Activated CD4-positive, alpha-beta T cell treated with anti-CD3 and anti-CD28 coated beads for 4 hours (primary cell): ENCODE measurements around the gene TPX2.
"Not testable (repeated sequence)": the region's sequence is repeated elsewhere in the genome, so short reads cannot be mapped to it uniquely, and the experiment has no call there.

Source experiments
- DNase-seq, 2 donors: peaks; one replicate each; pipeline ENCODE4 v3.0.0-alpha.2; 2020

The TPX2 gene

DNA sequence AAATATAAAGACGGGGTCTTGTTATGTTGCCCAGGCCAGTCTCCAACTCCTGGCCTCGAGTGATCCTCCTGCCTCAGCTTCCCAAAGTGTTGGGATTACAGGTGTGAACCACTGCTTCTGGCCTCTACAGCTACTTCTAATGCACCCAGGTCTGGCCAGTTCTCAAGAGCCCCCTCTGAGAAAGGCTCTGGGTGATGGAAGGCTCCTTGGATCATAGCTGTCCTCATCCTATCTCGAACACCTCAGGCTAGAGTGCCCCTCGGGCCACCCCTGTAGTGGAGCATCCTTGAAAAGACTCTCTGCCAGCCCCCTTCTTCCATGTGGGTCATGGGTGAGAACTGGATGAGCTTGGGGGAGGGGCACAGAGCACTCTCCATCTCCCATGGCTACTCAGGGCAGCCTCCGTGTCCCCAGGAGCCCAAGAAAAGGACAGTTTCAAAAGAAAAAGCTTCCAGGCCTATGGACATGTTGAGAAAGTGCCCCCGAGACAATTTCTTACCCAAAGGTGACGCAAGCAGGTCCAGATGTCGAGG, 79.4 kb downstream of the TPX2 start:
- DNase-seq: no peak

DNA sequence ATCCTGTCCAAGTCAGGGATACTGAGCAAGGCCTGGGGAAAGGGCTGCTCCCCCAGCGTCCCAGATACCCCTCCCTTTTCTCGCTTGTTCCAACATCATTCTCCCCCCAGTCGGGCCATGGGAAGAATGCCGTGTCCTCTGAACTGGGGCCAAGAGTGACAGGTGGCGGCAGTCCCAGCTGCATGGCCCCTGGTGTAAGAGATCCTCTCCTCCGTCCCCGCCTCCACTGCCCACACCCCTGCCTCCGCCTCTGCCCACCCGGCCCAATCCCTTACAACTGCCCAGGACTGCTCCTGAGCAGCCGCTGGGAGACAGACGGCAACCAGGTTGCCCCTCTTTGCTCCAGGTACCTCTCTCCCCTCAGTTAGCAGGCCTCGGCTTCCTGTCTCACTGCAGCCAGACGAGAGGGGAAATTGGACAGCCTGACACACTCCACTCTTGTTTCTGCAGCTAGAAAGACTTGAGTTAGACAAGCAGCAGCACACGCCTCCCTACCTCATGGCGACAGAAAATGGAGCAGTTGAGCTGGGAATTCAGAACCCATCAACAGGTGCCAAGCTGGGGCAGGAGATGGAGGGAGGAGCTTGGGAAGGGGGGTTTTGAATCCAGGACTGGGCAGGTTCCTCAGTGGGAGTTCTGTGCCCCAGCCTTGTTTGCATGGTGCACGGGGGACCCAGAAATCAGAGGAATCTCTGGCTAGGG, 80.1 kb downstream of the TPX2 start, which contains the start of gene MYLK2:
Gene MYLK2, plus strand, starts transcription at position 274 of the 702 bp plus-strand sequence. Its CDS starts 225 bp downstream, at position 499.
- no peak for DNase-seq

DNA sequence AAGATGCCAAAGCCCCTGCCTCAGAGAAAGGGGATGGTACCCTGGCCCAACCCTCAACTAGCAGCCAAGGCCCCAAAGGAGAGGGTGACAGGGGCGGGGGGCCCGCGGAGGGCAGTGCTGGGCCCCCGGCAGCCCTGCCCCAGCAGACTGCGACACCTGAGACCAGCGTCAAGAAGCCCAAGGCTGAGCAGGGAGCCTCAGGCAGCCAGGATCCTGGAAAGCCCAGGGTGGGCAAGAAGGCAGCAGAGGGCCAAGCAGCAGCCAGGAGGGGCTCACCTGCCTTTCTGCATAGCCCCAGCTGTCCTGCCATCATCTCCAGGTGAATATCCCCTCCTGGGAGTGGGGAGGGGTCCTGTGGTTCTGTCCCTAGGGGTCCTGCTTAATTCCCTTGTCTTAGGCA, 81.1 kb downstream of the TPX2 start:
- no peak for DNase-seq

DNA sequence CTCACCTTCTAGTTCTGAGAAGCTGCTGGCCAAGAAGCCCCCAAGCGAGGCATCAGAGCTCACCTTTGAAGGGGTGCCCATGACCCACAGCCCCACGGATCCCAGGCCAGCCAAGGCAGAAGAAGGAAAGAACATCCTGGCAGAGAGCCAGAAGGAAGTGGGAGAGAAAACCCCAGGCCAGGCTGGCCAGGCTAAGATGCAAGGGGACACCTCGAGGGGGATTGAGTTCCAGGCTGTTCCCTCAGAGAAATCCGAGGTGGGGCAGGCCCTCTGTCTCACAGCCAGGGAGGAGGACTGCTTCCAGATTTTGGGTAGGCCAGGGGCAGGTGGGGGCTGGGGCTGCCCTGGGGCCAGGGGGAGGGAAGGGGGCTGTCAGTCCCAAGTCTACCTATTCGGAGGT, 82.3 kb downstream of the TPX2 start:
- DNase-seq: no peak

DNA sequence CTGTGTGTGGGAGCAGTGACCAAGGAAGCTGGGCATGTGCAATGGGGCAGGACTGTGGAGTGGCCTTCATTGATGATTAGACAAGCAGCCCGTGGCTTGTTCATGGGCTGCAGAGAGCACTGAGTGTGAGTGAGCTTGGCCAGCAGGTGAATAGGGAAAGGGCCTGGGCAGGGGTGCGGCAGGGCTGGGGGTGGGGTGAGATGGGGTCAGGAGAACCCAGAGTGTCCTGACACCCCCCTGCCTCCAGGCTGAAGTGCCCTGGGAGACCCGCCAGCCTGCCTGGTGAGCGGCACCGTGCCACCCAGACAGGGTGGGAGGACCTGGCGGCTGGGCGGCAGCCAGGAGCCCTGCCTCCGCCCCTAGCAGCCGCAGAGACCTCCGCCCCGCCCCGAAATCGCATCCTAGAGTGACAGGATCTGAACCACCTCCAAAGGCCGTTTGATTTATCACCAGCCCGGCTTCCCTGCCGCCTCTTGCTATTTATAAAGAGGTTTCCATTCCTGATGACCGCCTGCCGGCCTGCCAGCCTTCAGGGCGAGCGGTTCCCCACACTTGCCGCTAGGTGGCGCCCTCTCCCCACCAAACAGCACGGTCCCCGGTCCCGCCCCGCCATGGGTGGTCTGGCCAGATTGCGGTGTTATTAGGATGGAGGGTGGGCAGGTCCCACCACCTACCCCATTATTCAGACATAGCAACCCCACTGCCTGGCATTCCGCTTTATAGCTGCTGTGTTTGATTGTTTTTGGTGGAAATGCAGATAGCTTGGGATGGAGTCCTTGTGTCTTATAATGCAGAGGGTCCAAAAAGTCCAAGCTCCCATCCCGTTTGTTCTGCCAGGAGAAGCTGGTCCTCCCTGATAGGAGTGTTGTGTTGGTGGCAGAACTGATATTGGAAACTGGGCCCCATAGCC, 83.6 kb downstream of the TPX2 start:
- peak; percentile 70 to 76 for DNase-seq

DNA sequence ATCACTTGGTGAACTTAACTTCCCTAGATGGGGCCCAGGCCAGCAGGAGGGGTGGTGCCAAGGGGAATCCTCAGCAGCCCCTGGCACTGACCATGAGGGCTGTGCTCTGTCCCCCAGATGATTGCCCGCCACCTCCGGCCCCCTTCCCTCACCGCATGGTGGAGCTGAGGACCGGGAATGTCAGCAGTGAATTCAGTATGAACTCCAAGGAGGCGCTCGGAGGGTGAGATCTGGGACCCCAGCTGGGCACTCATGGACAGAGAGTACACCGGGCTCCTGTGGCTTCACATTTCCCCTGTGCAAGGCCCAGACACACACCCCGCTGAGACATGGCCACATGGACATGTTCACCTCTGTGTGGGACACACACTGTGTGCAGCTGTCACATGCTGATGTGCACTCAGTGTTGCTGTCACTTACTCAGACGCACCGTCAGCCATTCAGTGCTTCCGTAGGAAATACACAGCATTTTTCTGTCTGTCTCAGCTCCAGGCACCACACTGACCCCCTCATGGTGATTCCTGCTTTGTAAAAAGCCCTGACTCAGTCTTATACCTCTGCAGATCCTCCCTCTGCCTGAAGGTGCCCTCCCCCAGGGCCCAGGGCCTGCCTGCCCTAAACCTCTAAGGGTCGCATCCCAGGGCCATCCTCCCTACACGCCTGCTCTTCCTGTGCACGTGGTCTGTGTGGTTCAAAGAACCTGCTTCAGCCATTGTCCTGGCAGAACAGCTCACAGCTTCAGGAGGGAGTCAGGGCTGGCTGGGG, 84.5 kb downstream of the TPX2 start:
- no peak for DNase-seq

DNA sequence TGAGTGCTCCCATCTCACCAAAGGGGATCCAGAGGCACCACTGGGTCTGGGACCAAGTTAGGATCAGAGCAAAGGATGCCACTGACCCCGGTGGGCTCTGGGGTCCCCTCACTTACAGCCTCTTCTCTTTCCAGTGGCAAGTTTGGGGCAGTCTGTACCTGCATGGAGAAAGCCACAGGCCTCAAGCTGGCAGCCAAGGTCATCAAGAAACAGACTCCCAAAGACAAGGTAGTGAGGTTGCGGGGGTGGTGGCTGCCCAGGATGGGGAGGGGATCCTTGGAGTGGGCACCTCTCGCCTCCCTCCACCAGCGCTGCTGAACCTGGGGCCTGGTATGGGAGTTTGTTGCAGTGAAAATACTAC, 85.0 kb downstream of the TPX2 start:
- no peak for DNase-seq

DNA sequence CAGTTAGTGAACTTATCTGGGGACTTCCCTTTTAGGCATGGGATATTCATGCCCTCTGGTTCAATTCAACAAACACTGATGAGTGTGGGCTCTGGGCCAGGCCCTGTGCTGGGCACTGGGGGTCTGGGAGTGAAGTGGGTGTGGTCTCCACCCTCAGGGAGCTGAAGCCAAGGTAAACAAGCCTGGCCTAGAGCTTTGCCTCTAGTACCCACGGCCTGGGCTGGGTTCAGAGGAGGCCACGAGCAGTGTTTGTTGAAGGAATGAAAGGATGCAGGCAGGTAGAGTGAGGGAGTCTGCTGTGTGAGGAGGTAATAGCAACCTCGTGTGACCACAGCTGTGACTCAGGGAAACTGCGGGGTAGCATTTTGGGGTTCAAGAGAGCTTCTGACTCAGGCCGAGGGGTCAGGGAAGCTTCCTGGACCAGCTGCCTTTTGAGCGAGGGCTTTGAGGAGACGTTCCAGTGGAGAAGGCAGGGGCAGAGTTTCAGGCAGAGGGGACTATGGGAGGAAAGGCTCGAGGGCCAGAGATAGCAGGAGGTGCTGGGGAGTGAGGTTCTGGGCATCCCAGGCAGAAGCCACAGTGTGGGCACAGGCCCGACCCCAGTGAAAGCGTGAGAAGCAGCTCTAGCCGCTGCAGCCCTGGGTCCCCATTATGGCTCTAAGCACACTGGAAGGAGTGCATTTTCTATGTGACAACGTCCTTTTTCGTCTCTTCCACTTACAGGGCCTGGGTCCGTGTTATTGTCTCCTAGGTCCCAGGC, 85.6 kb downstream of the TPX2 start:
- no peak for DNase-seq

DNA sequence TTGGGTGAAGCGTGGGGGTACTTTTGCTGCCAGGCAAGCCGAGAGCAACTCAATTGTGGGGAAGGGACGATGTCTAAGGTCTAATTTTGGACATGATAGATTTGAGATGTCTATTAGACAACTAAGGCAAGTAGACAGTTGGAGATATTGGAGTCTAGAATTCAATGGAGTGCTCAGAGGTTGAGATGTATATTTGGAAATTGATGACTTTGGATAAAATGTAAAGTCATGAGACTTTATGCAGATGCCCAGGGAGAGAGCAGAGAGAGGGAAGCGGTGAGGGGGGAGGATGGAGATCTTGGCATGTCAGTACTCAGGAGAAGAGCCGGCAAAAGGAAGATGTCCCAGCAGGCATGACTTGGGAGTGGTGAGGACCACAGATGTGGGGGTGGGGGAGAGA, 87.0 kb downstream of the TPX2 start:
- no peak for DNase-seq

DNA sequence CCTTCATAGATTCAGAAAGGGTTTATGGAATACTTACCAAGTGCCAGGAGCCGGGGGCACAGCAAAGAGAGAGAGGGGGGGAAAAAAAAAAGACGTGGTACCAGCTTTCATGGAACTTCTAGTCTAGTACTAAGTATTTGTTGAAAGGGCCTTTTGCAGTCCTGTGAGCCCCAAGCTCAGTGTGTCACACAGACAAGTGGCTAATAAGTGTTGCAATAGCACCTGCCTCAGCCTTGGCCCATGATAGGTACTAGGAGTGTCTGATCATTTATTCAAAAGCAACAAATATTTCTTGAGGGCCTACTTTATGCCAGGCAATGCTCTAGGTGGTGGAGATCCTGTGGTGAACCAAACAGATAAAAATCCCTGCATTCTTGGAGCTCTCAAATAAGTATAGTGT, 88.0 kb downstream of the TPX2 start:
- DNase-seq: no peak

DNA sequence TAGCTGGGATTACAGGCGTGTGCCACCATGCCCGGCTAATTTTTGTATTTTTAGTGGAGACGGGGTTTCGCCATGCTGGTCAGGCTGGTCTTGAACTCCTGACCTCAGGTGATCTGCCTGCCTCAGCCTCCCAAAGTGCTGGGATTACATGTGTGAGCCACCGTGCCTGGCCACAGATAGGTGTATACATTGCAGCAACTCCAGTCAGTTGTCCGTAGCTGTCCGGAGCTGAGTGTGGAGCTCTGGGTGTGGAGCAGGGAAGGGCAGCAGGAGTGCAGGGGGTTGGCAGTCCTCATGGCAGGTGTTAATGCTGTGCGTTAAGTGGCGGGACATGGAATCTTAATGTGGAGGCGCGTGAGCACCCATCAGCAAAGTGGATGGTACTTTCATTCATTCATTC, 88.9 kb downstream of the TPX2 start:
- not testable (repeated sequence) for DNase-seq

DNA sequence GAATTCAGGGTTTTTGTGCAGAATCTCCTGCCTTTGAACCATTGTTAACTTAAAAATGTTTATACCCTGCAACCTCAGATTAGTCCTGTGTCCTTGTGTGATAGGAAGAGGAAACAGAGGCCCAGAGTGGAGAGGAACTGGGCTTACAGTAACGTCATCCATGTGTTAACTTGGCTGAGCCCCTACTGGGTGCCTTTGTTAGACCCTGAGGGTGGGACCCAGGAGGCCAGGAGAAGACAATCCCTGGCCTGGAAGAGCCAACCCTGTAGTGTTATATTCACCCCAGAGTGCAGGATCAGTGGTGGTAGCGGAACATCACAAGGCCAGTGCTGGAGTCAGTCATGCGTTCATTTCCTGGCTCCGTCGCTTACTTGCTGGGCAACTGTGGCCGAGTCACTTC, 90.6 kb downstream of the TPX2 start:
- no peak for DNase-seq

DNA sequence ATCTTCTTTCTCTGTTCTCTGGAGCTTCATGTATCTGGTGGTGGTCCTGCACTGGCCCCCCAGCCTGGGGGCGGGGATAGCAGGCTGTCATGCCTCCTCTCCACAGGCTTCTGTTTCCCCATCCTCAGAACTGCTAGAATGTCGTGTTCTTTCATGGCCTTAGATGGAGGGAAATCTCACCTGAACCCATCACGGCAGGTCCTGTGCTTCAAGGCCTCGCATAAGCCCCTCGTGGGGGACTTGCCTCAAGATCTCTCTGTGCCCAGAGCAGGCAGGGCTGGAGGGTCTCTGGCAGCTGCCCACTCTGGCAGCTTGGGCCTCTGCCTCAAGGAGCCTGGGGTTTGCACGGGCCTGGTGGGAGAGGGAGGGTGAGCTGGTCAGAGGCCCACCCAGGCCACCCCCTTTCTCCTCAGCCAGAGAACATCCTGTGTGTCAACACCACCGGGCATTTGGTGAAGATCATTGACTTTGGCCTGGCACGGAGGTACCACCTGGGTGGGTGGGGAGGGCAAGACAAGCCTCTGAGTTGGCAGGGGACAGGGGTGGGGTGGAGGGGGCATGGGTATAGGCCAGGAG, 91.4 kb downstream of the TPX2 start:
- DNase-seq: no peak

DNA sequence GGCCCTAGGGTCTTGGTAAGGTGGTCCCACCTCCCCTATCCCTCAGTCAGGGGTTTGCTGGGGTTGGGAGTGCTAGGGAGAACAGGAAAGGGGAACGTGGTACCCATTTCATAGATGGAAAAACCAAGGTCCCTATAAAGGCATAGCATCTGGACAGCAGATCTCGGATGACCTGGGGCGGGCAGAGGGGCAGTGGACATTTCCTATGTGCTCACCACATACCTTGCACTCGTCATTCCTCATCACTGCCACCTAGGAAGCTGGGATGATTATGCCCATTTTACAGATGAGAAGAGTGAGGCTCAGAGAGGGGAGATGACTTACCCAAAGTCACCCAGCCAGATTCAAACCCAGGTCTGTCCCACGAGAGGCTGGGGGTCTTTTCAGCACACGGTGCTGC, 92.1 kb downstream of the TPX2 start:
- DNase-seq: no peak

DNA sequence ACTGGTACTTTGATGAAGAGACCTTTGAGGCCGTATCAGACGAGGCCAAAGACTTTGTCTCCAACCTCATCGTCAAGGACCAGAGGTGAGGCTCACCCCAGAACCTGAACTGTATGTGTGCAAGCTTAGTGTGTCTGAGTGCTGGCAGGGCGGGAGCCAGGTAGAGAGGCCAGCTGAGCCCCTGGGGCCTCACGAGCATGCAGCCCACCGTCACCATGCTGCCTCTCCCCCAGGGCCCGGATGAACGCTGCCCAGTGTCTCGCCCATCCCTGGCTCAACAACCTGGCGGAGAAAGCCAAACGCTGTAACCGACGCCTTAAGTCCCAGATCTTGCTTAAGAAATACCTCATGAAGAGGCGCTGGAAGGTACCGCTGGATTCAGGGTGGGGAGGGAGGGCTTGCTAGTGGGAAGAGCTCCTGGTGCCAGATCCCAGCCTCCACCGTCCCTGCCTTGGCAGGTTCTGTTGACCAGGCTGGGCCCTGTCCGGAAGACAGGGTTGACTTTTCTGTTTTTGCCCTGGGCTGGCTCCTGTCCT, 92.7 kb downstream of the TPX2 start:
- DNase-seq: no peak

DNA sequence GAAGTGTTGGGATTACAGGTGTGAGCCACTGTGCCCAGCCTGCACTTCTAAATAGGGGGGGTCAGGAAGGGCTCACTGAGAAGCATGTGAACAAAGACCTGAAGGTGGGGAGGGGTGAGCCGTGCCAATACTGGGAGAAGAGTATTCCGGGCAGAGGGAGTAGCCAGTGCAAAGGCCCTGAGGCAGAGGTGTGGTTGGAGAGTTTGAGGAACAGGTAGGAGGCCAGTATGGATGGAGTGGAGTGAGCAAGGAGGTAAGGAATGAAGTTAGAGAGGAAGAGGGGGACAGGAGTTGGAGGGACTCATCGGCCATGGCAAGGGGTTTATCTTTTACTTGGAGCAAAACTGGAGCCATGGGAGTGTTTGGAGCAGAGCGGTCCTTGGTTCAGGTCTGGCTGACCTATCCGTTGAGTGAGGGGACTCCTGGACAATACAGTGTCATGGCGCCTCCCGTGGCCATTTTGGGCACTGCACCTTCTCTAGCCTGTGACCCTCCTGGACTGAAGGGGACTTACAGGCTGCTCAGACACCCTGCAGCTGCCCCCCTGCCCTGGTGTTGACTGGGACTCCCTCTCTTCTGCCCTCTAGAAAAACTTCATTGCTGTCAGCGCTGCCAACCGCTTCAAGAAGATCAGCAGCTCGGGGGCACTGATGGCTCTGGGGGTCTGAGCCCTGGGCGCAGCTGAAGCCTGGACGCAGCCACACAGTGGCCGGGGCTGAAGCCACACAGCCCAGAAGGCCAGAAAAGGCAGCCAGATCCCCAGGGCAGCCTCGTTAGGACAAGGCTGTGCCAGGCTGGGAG, 94.2 kb downstream of the TPX2 start:
- DNase-seq: peak; percentile 22 to 53

DNA sequence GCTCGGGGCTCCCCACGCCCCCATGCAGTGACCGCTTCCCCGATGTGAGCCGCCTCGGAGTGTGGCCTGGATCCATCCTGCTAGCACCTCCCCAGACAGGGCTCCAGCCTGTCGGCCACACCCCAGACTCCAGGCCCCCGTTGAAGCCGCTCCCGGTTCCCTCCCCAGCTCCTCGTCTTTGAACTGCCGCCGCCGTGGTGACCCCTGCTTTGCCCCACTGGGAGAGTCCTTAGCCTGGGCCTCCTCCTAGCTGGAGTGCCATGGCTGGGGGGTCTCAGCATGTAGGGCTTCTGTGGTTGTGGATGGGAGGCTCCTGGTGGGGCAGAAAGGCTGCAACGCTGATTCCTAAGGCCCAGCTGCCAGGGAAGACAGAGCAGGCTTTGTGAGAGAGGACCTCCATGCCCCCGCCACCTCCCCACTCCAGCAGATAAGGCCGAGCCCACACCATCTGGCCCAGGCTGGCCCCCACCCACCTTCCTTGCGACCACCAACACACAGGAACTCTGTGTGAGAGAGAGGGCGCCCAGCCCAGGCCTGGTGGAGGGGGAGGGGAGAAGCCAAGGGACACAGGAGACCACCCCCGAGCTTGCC, 94.9 kb downstream of the TPX2 start:
- DNase-seq: no peak

DNA sequence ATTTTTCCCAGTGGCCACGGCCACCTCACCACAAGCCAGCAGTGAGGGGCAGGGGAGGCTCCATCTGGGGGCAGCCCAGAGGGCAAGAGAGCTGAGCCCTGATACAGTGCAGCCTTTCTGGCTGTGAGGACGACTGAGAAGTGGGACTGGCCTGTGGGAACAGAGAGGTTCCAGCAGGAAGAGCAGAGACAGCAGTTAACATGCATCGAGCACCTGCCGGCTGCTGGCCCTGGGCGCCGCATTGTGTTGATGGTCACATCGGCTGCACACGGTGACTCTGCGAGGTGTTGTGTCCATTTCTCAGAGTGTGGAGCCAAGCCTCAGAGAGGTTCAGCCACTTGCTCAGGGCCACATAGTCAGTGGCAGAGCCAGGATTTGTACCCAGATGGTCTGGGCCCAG, 96.5 kb downstream of the TPX2 start:
- no peak for DNase-seq

DNA sequence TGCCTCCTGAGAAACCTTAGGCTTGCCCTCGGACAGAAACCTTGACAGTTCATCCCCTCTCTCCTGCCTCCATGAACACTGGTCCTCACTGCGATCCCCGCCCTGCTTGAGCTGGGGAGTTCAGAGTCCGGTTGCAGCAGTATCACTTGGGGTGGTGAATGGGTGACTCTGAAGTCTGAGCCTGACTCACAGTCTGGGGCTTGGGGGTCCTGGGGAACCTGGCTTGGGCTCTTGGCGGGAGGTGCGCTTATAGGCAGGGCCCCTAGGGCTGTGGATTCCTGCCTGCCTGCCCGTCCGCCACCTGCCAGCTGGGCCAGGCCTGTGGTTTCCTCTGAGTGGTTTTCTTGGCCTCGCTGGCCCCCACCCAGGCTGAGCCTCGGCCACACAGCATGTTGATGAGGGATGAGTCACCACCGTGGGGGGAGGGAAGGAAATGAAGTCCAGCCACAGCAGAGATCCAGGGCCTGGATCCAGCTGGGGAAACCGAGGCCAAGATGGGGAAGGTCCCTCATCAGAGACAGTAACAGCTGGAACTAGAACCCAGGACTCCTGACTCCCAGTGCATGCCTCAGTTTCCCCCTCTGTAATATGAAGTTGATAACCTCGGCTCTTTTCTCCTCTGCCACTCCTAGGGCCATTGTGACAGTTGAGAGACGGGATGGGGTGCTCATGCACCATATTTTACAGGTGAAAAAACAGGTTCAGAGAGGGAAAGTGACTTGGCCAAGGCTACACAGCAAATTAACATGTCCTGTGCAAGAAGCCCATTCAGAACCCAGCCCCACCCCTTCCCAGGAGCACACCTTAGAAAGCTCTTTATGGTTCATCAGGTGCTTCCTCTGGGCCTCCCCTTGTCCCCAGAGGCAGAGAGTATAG, 97.1 kb downstream of the TPX2 start:
- DNase-seq: no peak
